ENCODE results near the gene IFNAR2. TPM values are rescaled to one million over a fixed set of nuclear protein-coding genes. Genes with fewer than 3 reads are reported as not detected.

IFNAR2 gene
- total RNA-seq (10 to 100 TPM; 22.6 to 38.4 TPM), polyA plus RNA-seq (10 to 100 TPM; 21.4 to 32.4 TPM)
- long read RNA-seq, donor 1: 0 reads
- long read RNA-seq, donor 2, partial matches to known transcripts: 0 of 1 reads
- long read RNA-seq, donor 2, other reads (novel, unspliced or antisense): 0 of 1 reads
- long read RNA-seq, donor 3: 0 reads
- long read RNA-seq, donor 4, partial matches to known transcripts: 0 of 2 reads
- long read RNA-seq, donor 4, other reads (novel, unspliced or antisense): 0 of 2 reads
- long read RNA-seq, donor 5, full-length matches to known transcripts: 8 of 8 reads
- long read RNA-seq, donor 5, partial matches to known transcripts: 0 of 8 reads
- long read RNA-seq, donor 5, other reads (novel, unspliced or antisense): 0 of 8 reads

GRCh38 chr21:33229784-33230544 lies at the start of gene IFNAR2:
Gene IFNAR2 (plus strand): TSS chr21:33229938. CDS start chr21:33241923, 11,985 bp downstream.
- H3K36me3 ChIP-seq (ENCODE audit: control insufficient read depth in 4 of 4, insufficient read depth in 4 of 4, low read length in 4 of 4): no peaks in the 10 kb centered on the region
- H3K9ac ChIP-seq (ENCODE audit: insufficient read depth in 1 of 2, low read length in 2 of 2): peak within 1 kb of the TSS; percentile 33 to 62
- H3K9me3 ChIP-seq (ENCODE audit: control insufficient read depth in 4 of 4, insufficient read depth in 3 of 4, low read length in 3 of 4): no peaks in the 10 kb centered on the region
- WGBS, 2 donors: 0 to 1% methylated on average over 65 to 95 of the region's 95 CpGs
- no peak for TF ChIP-seq CTCF (IDR thresholded peaks at IDR 0.05; ENCODE audit: control extremely low read depth, extremely low read depth)
- peak; percentile 96 for ATAC-seq (ENCODE audit: insufficient read depth, low FRiP score)
- peak within 1 kb of the TSS; percentile 98 to 100 for H3K27ac ChIP-seq (ENCODE audit: low read depth in 1 of 2, low read length in 1 of 2)
- peak within 1 kb of the TSS; percentile 77 for H3K4me3 ChIP-seq
- peaks cover 0 to 15% (median 5%) of the 10 kb centered on the region in 5 donors for H3K4me1 ChIP-seq (ENCODE audit: control insufficient read depth in 5 of 5, insufficient read depth in 5 of 5, low read length in 5 of 5)
- no peaks in the 10 kb centered on the region for H3K27me3 ChIP-seq (ENCODE audit: control insufficient read depth in 3 of 3, insufficient read depth in 3 of 3, low read length in 2 of 3)
- peak; percentile 77 to 86 (median 81) for DNase-seq

GRCh38 chr21:33185852-33186251 lies 43.9 kb upstream of the IFNAR2 start:
- Histone ChIP-seq H3K36me3 (ENCODE audit: control insufficient read depth in 4 of 4, insufficient read depth in 4 of 4, low read length in 4 of 4) (no peaks in the 10 kb centered on the region), H3K27ac (ENCODE audit: low read depth in 1 of 2, low read length in 1 of 2) (no peak overlapping the region), H3K27me3 (ENCODE audit: control insufficient read depth in 3 of 3, insufficient read depth in 3 of 3, low read length in 2 of 3) (peaks cover 0 to 14% (median 12%) of the 10 kb centered on the region in 3 donors), H3K9me3 (ENCODE audit: control insufficient read depth in 4 of 4, insufficient read depth in 3 of 4, low read length in 3 of 4) (peaks cover 0 to 4% (median 0%) of the 10 kb centered on the region in 4 donors), H3K9ac (ENCODE audit: insufficient read depth in 1 of 2, low read length in 2 of 2) (no peak overlapping the region), H3K4me3 (no peak overlapping the region), H3K4me1 (ENCODE audit: control insufficient read depth in 5 of 5, insufficient read depth in 5 of 5, low read length in 5 of 5) (peaks cover 0 to 5% (median 3%) of the 10 kb centered on the region in 5 donors)
- no peak for TF ChIP-seq CTCF (IDR thresholded peaks at IDR 0.05; ENCODE audit: control extremely low read depth, extremely low read depth)
- WGBS, 2 donors: 36 to 44% methylated on average over 6 of the region's 6 CpGs
- no peak for DNase-seq
- no peak for ATAC-seq (ENCODE audit: insufficient read depth, low FRiP score)

GRCh38 chr21:33187276-33187675 lies 42.5 kb upstream of the IFNAR2 start:
- whole genome bisulfite sequencing, 2 donors: 86 to 87% methylated on average over 4 of the region's 4 CpGs
- Histone ChIP-seq H3K27me3 (ENCODE audit: control insufficient read depth in 3 of 3, insufficient read depth in 3 of 3, low read length in 2 of 3) (peaks cover 0 to 14% (median 9%) of the 10 kb centered on the region in 3 donors), H3K9ac (ENCODE audit: insufficient read depth in 1 of 2, low read length in 2 of 2) (no peak overlapping the region), H3K36me3 (ENCODE audit: control insufficient read depth in 4 of 4, insufficient read depth in 4 of 4, low read length in 4 of 4) (no peaks in the 10 kb centered on the region), H3K9me3 (ENCODE audit: control insufficient read depth in 4 of 4, insufficient read depth in 3 of 4, low read length in 3 of 4) (peaks cover 0 to 4% (median 0%) of the 10 kb centered on the region in 4 donors), H3K4me1 (ENCODE audit: control insufficient read depth in 5 of 5, insufficient read depth in 5 of 5, low read length in 5 of 5) (peaks cover 0 to 5% (median 3%) of the 10 kb centered on the region in 5 donors), H3K4me3 (no peak overlapping the region), H3K27ac (ENCODE audit: low read depth in 1 of 2, low read length in 1 of 2) (no peak overlapping the region)
- TF ChIP-seq CTCF (IDR thresholded peaks at IDR 0.05; ENCODE audit: control extremely low read depth, extremely low read depth): no peak
- ATAC-seq (ENCODE audit: insufficient read depth, low FRiP score) (no peak), DNase-seq (no peak)
